OCI-LY7 (cell line): Measurements from ENCODE around the gene TBC1D8. TPM values are rescaled to one million over a fixed set of nuclear protein-coding genes. Genes with fewer than 3 reads are reported as not detected.

Experiments used
- BruUV-seq: library from RNA; stranded (reverse); fragments of 400-500 nt; replicated peaks from 2 replicates; lab custom pipeline; 2021; lab: Mats Ljungman, UMichigan
- CTCF ChIA-PET: fragments of 300-600 bp; sonication (Branson Sonifier 250); formaldehyde crosslinking; loops from one replicate; lab custom pipeline; 2022; ENCODE audit warnings: antibody characterized with exemption; ENCODE audit not compliant: unreplicated experiment; lab: Charles Lee
- POLR2A ChIA-PET: fragments of 300-600 bp; sonication (Branson Sonifier 250); formaldehyde crosslinking; loops from one replicate; lab custom pipeline; 2022; ENCODE audit warnings: antibody characterized with exemption; lab: Charles Lee
- DNase-seq: peaks from one replicate; pipeline ENCODE4 v3.0.0-alpha.2; 2015; ENCODE audit warnings: low spot score
- H2AFZ ChIP-seq: fragments of 200-600 bp; sonication (generic), shearing (Covaris generic); 2 replicates; pipeline ENCODE4 v1.6.1; 2014; ENCODE audit warnings: mild to moderate bottlenecking, antibody characterized with exemption, low read length, moderate library complexity
- H3K27ac ChIP-seq: fragments of 200-600 bp; sonication (generic); 2 replicates; pipeline ENCODE4 v1.5.1; 2014; ENCODE audit warnings: mixed run types, low read depth, mild to moderate bottlenecking, moderate library complexity, low read length, inconsistent platforms; ENCODE audit not compliant: poor library complexity, severe bottlenecking
- H3K36me3 ChIP-seq: fragments of 200-600 bp; sonication (generic); 2 replicates; pipeline ENCODE4 v1.6.1; 2014; ENCODE audit warnings: mild to moderate bottlenecking, antibody characterized with exemption, low read length, moderate library complexity, mixed read lengths; ENCODE audit not compliant: insufficient read depth
- H3K4me1 ChIP-seq: fragments of 200-600 bp; sonication (generic); 2 replicates; pipeline ENCODE4 v1.5.1; 2014; ENCODE audit warnings: mild to moderate bottlenecking, low read length; ENCODE audit not compliant: insufficient read depth, poor library complexity, severe bottlenecking
- H3K4me2 ChIP-seq: fragments of 200-600 bp; sonication (generic); 2 replicates; pipeline ENCODE4 v1.6.1; 2014; ENCODE audit warnings: mild to moderate bottlenecking, low read length
- H3K4me3 ChIP-seq: fragments of 200-600 bp; sonication (generic); 2 replicates; pipeline ENCODE4 v1.5.1; 2014; ENCODE audit warnings: mild to moderate bottlenecking, low read depth, low read length; ENCODE audit not compliant: poor library complexity, severe bottlenecking
- H3K79me2 ChIP-seq: fragments of 200-600 bp; sonication (generic); 2 replicates; pipeline ENCODE4 v1.6.1; 2016; ENCODE audit warnings: low read depth, mild to moderate bottlenecking, low read length, moderate library complexity, mixed read lengths; ENCODE audit not compliant: insufficient read depth
- H3K9me2 ChIP-seq: fragments of 200-600 bp; sonication (generic); 2 replicates; pipeline ENCODE4 v1.6.1; 2016; ENCODE audit warnings: mild to moderate bottlenecking, low read length, mixed read lengths; ENCODE audit not compliant: insufficient read depth
- H3K9me3 ChIP-seq: fragments of 200-600 bp; sonication (generic); 2 replicates; pipeline ENCODE4 v1.6.1; 2014; ENCODE audit warnings: mild to moderate bottlenecking, mixed run types, low read length, mixed read lengths
- H4K20me1 ChIP-seq: fragments of 200-600 bp; sonication (generic); 2 replicates; pipeline ENCODE4 v1.6.1; 2014; ENCODE audit warnings: mild to moderate bottlenecking, antibody characterized with exemption, low read length, moderate library complexity, mixed read lengths; ENCODE audit not compliant: insufficient read depth
- EZH2phosphoT487 ChIP-seq: fragments of 200-600 bp; sonication (generic); IDR thresholded peaks from 2 replicates; pipeline ENCODE4 v1.6.1; 2018; ENCODE audit warnings: low read depth, borderline replicate concordance, mild to moderate bottlenecking, mixed run types, antibody characterized with exemption, low read length, moderate library complexity, mixed read lengths
- intact Hi-C: fragments of 100-400 bp; cut with micrococcal nuclease; formaldehyde crosslinking; loops from one replicate; pipeline ENCODE4 v1.10.0; 2022; ENCODE audit not compliant: unreplicated experiment
- total RNA-seq, 2 experiments: library from RNA; depleted of rRNA in 1 of 2; stranded (reverse); fragments of >200 nt in 1 of 2; shearing (Covaris generic) in 1 of 2; gene quantifications; 2 replicates each; pipeline ENCODE4 v1.2.3, GENCODE V29; 2014 to 2022
- TF ChIP-seq, protein P1 (sequence below): fragments of 200-600 bp; sonication (generic); conservative IDR thresholded peaks from 2 replicates; pipeline ENCODE4 v1.5.1; 2014; ENCODE audit warnings: mild to moderate bottlenecking, antibody characterized with exemption, low read length, moderate library complexity, mixed read lengths

The TBC1D8 gene
- total RNA-seq, 2 experiments from 2014 or later: 0.22 to 0.49 TPM

DNA sequence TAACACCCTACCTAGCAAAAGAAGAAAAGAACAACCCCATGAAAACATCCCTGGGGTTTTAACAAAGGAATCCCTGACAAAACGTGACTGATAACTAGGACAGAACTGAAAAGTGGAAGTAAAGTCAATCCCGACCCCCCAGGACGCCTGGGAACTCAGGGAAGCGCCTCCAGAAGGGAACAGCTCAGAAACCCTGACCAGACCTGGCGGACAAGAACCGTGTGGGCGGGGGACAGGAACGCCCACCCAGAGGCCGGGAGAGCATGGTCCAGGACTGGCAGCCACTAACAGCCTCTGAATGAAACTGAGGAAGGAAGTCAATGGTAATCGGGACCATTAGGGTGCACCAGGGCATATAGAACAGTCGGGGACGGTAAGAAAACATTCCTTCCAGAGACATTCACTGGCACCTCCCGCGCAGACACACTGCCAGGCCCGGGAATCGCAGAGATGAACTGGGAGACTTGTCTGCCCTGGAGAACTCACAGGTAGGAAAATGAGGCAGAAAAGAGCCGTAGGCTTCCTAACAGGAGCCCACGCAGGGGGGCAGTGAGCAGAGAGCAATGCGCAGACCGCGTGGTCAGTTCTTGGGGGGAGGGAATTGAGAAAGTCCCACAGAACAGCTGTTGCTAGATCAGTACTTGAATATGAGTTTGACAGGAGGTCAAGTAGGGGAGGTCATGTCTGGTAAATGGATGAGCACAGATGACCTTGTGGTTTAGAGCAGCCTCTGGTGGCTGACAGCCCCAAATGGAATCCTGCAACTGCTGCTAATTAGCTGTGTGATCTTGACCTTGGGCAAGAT, 1.3 kb upstream of the TBC1D8 start:
- peak; percentile 33 for DNase-seq
- no peaks in the 10 kb centered on the region for H3K9me2 ChIP-seq
- TF ChIP-seq, protein P1, sequence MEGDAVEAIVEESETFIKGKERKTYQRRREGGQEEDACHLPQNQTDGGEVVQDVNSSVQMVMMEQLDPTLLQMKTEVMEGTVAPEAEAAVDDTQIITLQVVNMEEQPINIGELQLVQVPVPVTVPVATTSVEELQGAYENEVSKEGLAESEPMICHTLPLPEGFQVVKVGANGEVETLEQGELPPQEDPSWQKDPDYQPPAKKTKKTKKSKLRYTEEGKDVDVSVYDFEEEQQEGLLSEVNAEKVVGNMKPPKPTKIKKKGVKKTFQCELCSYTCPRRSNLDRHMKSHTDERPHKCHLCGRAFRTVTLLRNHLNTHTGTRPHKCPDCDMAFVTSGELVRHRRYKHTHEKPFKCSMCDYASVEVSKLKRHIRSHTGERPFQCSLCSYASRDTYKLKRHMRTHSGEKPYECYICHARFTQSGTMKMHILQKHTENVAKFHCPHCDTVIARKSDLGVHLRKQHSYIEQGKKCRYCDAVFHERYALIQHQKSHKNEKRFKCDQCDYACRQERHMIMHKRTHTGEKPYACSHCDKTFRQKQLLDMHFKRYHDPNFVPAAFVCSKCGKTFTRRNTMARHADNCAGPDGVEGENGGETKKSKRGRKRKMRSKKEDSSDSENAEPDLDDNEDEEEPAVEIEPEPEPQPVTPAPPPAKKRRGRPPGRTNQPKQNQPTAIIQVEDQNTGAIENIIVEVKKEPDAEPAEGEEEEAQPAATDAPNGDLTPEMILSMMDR: peak; percentile 66
- TF ChIP-seq EZH2phosphoT487: no peak
- H3K4me1 ChIP-seq: peaks cover 6% of the 10 kb centered on the region
- no TSS peak for BruUV-seq
- H3K27ac ChIP-seq: no peak overlapping the region
- peak overlapping the region; percentile 70; the same call in 1 of the 2 replicates for H3K4me2 ChIP-seq
- H3K79me2 ChIP-seq: no peaks in the 10 kb centered on the region
- intact Hi-C loops: loop anchor here (1.0 to 5.0 kb wide), 4 partner anchors 100 to 540 kb away; partner anchors contain the start of gene CNOT11
- no peak overlapping the region for H3K4me3 ChIP-seq
- H2AFZ ChIP-seq: peak overlapping the region; percentile 27; the same call in 1 of the 2 replicates
- no peaks in the 10 kb centered on the region for H3K9me3 ChIP-seq
- POLR2A ChIA-PET: interaction anchor here (0.6 to 1.0 kb wide), 3 partner anchors 14 to 589 kb away, joined by 3 read pairs; partner anchors contain the start of gene PDCL3
- H4K20me1 ChIP-seq: no peaks in the 10 kb centered on the region
- no peaks in the 10 kb centered on the region for H3K36me3 ChIP-seq
- CTCF ChIA-PET: no interaction called here

DNA sequence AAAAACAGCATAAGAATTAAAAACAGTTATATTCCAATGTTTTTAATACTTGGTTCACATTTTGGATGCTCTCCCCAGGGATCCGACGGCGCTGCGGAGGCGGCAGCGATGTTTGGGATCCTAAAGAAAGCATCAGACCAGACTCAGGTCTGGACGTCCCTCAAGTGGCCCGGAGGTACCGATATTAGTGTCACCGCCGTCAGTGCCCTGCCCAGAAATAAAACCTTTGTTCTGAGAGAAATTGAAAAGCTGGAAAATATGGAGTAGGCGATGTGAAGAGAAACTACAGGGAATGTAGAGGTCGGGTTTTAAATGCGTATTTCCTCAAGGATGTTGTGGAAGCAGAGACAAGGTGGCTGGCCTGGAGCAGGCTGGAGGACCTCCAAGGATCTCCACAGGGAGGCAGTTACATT, 683 bp upstream of the TBC1D8 start:
- intact Hi-C loops: loop anchor here (1.0 to 5.0 kb wide), 4 partner anchors 101 to 540 kb away; partner anchors contain the start of gene CNOT11
- POLR2A ChIA-PET: interaction anchor here (0.7 to 0.8 kb wide), 2 partner anchors 220 to 589 kb away, joined by 3 read pairs; partner anchors contain the start of gene PDCL3
- Histone ChIP-seq H3K4me2 (peak overlapping the region; percentile 70), H3K9me2 (no peaks in the 10 kb centered on the region), H3K4me1 (peaks cover 6% of the 10 kb centered on the region), H3K79me2 (no peaks in the 10 kb centered on the region), H3K4me3 (peak overlapping the region; percentile 68), H3K9me3 (no peaks in the 10 kb centered on the region), H4K20me1 (no peaks in the 10 kb centered on the region), H2AFZ (peak overlapping the region; percentile 27; the same call in 1 of the 2 replicates), H3K27ac (no peak overlapping the region), H3K36me3 (no peaks in the 10 kb centered on the region)
- no peak for TF ChIP-seq EZH2phosphoT487
- TF ChIP-seq, protein P1: no peak
- CTCF ChIA-PET: no interaction called here
- DNase-seq: no peak
- no TSS peak for BruUV-seq
